Stimulated activated CD4-positive, alpha-beta T cell treated with anti-CD3 and anti-CD28 coated beads, TNF-alpha, amount 100 ng/mL, for 48 hours (primary cell): ENCODE results near the gene VIPR2.
"Not testable (repeated sequence)": the region's sequence is repeated elsewhere in the genome, so short reads cannot be mapped to it uniquely, and the experiment has no call there.

Experiments used
- DNase-seq, 3 donors: peaks; one replicate each; pipeline ENCODE4 v3.0.0-alpha.2; 2020; ENCODE audit warnings: low read depth in 3 of 3

VIPR2 gene

DNA sequence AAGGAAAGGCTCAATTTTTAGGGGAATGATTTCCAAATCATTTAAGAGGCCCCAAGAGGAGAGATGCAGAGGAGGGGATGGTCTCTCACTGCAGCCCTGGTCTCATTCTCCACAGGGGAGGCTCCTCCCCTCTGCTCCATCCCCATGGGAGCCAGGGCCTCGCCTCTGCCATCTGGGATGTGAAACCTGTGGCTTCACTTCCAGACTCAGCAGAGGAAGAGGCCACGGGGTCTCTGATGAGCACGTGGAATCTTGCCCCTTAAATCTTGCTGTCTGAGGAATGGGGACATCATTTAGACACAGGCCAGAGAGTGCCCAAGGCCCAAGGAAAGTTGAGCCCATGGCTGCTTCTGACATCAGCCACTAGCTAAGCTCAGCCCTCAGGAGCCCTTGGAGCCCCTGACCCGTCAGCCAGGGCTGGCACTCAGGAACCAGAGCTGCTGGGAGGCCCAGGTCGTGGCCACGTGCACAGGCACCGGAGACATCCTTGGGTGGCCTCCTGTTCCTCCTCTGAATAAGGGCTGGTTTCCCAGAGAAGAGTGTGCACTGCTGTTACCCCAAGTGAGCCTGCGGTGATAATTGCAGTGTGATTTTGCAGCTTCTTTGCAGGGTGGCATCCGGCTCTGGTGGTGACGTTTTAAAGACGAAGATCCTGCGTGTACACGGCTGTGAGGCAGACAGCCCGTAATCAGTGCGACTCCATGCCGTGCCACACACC is 50.5 kb downstream of the VIPR2 start:
- no peak for DNase-seq

DNA sequence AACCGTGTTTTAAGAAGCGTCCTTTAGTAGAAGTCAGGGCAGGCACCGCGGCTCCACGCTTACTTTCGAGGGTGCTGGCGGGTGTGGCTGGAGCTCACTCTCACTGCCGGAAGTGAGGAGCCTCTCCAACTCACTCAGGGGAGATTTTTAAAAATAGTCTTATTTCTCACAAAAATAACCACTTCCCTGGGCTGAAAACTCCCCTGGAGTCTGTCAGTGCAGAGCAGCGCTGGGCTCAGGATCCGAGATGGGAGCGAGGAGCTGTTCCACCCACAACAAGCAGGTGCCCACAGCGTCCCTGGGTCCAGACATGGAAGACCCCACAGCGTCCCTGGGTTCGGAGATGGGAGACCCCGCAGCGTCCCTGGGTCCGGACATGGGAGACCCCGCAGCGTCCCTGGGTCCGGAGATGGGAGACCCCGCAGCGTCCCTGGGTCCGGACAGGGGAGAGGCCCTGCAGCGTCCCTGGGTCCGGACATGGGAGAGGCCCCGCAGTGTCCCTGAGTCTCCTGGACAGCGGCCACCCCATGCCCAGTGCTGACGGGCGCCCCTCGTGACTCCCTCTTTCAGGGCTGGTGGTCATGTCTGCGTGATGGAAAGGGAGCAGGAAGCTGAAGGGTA is 51.2 kb downstream of the VIPR2 start:
- DNase-seq = no peak

DNA sequence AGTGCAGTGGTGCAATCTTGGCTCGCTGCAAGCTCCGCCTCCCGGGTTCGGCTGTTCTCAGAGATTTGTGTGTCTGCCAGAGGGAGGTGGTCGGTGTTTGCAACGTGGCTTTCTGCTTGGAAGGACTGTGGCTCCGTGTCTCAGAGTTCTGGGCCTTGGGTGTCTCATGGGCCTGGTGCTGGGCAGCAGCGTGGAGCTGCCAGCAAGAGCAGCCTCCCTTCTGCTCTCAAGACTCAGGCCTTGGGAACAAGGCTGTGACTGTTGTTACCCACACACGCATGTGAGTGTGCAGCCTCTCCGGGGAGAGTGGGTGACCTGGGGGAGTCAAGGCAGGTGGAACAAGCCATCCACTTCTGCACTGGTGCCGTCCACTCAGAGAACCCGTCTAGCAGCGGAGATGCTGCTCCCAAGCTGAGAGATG is 52.0 kb downstream of the VIPR2 start:
- no peak for DNase-seq

DNA sequence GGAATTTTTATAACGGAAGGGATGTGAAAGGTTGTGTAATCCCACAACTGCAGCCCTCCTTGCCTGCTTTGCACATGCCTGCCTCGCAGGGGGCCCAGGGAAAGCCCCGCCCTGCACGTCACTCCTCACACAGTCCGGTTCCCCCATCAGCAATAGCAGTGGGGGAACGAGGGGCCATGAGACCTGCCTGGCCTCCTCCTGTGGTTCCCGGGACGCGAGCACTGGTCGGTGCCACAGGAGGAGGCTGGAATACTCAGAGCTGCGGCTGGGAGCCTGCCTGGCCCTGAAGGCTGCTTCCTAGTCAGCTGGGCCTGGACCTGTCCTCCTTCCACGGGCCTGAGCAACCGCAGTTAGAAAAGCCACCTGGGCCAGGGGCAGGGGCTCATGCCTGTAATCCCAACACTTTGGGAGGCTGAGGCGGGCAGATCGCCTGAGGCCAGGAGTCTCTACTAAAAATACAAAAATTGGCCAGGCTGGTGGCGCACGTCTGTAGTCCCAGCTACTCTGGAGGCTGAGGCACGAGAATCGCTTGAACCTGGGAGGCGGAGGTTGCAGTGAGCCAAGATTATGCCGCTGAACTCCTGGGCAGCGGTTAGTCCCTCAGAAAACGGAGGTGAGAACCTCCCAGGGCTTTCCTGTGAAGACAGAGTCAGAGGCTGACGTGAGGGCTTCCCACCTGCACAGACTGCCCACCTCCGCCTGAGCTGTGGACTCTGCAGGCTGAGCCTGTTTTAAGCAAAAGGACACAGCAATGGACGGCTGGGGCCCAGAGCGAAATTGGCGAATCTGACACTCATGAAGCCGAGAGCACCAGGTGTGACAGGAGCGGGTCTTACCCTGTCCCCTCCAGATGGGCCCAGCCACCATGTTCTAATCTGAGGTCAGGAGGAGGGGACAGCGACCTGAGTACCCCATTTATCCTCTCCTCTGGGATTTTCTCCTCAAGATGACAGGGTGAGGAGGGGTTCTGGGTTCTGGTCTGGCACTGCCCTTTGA is 52.9 kb downstream of the VIPR2 start:
- no peak for DNase-seq

DNA sequence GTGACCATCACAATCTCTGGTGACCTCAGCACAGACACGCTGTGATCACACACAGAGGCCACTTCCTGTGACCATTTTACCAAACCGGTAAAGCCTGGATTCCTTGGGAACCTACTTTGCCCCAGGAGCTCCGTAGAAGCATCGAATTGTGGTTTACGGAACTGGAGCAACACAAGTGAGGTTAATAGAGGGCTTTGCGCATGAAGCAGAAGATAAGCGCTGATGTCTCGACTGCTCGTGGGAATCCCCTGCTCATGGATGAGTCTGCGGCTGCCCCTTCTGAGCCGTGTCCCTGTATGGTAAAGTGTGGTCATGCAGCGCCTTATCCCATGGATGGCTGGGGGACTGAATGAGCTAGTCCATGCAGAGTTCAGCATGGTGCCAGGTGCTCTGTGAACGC is 53.6 kb downstream of the VIPR2 start:
- DNase-seq = no peak

DNA sequence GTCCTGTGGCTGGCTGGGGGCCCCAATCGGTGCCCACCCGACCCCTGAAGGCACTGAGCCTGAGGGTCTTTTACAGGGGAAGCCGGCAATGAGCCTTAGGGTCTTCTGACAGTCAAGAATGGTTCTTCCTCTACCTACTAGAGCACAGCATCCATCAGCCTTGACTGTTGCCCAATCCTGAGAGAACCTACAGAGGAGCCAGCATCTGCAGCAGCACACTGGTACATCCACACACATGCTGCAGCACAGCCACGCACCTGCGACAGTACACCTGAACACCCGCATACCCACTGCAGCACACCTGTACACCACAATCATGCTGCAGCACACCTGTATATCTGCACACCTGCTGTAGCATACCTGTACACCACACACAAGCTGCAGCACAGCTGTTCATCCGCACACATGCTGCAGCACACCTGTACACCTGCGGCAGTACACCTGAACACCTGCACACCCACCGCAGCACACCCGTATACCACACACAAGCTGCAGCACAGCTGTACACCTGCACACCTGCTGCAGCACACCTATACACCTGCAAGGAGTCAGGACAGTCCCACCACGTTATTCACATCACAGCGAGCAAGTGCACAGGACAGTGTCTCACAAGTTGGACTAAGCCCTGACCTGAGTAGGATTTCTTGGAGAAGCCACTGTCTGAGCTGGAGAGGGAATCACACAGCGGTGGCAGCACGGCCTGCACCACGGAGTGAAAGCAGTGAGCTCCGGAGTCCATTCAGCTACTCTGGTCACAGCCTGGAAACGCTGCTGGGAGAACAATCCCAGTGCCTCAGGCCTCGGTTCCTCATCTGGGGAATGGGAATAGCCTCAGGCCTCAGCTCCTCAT is 56.4 kb downstream of the VIPR2 start:
- DNase-seq = no peak

DNA sequence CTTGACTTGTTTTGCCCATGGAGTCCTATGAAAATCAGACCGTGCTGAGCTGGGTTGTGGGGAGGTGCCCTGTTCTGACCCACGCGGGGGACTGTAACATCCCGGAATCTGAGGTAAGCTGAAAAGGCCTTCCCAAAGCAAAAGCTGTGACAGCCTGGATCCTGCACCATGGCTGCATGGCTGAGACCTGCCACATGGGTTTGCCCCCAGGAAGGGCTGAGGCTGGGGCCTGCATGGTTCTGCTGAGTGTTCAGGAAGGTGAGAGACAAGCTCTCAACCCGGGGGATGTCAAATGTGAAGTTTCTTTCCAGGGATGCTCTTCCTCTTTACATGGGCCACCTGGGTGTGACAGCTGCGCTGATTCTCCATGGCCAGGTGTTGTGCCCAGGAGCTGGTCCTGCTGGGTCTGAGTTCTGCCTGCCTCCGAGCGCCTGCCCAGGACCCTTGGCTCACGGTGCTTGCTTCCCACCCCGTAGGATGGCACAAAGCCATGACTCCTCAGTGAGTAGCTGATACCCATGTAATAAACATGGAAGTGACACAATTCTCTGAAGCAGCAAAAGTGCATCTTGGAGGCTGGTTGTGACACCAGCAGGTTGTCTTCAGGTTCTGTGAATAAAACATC is 58.3 kb downstream of the VIPR2 start:
- DNase-seq = no peak

DNA sequence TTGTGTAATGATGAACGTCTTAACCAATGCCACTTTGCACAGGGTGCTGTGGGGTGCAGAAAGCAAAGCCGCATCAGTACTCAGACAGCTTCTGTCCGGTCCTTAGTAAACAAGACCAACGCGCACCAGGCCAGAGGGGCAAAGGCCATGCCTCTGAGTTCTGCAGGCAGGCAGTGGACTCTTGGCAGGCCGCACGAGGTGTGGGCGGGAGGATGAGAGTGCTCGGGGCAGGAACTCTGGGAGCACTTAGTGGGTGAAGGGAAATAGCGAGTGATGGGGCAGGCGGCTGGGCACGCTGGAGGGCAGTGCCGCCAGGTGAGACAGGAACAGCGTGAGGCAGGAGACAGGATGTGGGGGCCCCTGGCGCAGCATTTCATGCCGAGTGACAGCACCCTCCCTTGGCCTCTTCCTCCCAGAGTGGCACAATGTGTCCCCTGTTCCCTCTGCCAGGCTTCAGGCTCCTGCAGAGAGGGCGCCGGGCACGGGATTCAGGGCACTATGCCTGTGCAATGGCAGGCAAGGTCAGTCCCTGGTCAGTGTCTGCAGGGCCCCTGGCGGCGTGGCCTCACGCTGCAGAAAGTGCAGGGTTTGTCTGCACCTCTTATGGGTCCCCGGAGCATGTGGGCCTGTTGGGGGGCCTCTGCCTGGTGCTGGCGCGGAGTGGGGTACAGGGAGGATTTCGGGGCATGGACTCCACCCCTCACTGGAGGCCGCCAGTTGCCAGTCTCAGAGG is 60.4 kb downstream of the VIPR2 start:
- no peak for DNase-seq

DNA sequence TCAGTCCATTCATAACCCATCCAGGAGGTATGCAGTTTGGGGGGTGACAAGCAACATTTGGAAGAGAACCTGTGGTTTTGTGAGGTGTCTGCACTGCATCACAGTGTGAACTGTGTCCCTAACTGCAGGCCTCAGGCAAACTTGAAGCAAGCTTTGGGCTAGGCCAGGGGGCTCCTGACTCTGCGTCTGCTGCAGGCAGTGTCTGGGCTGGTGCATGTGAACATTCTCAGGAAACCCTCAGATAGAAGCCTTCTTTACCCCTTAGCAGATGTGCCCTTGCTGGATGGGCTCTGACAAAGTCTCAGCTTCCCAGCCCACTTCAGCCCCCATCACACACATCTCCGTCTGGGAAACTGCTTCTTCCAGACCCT is 61.0 kb downstream of the VIPR2 start:
- no peak for DNase-seq

DNA sequence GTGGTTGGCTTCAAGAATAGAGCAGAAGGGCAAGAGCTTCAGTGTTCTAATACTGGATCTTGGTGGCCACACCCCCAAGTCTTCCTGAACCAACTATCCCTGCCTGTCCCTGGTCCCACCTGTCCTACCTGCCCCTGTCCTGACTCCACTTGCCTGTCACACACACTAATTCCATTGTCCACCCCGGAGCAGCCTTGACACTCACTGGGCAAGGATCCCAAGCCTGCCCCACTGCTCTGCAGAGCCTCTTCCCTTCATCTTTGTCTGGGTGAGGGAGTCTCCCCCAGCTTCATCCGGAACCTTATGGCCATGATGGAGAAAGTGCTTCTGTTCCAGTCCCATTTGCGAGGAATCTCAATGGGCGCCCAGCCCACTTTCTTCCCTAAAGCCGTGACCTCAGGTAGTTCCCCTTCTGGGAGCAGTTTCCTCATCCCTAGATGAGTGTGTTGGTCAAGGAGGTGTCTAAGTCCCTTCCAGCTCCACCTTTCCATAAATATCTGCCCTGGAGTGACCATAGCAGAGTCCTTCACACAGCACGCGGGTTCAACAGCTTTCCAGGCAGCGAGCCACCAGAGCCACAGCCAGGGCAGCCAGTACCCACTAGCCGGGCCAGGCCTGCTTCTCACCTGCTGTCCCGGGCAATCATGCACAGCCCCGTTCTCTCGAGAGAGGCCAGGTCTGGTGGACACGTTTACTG is 61.5 kb downstream of the VIPR2 start:
- DNase-seq = no peak

DNA sequence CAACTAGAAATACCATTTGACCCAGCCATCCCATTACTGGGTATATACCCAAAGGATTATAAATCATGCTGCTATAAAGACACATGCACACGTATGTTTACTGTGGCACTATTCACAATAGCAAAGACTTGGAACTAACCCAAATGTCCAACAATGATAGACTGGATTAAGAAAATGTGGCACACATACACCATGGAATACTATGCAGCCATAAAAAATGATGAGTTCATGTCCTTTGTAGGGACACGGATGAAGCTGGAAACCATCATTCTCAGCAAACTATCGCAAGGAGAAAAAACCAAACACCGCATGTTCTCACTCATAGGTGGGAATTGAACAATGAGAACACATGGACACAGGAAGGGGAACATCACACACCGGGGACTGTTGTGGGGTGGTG is 62.6 kb downstream of the VIPR2 start:
- DNase-seq = not testable (repeated sequence)

DNA sequence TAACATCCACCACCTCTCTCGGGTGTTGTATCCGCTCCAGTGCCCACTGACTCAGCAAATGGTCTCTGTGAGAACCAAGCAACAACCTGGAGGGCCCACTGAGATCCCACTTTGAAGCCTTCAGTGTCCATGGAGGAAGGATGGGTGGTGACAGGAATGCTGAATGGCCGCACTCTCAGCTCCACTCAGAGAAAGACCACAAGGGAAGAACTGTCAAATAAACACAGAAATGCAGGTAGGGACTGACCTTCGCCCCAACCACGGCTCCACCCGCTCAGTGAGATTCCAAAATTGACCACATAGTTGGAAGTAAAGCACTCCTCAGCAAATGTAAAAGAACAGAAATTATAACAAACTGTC is 65.8 kb downstream of the VIPR2 start:
- DNase-seq = no peak

DNA sequence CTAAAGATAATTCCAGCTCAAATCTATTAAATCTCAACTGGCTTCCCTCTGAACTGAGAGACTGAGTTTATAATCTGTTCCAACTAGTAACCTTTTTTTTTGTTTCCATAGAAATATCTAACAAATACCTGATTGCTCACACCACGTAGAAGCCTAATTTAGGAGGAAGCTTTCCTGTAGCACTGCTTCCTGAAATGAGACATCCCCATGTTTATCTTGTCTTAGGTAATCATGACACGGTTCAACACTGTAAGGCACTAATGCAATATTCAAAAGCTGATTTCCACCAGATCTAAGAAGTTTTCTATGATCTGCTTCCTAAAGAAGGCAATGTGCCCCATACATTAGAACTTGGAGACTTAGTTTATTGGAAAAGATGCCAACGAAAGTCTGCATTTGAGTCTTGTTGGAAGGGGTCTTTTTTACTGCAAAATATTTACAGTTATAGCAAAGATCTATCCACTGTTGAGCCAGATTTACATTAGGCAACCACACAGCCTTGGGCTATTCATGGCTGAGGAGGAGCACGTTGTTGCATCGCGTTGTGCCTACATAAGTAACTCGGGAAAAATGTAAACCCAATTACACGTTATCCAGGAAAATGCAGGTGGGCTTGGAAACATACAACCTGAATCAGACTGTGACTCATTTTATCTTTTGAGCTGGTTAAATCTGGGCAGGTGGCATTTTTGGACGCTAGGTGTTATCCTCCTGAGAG is 66.3 kb downstream of the VIPR2 start:
- DNase-seq = no peak

DNA sequence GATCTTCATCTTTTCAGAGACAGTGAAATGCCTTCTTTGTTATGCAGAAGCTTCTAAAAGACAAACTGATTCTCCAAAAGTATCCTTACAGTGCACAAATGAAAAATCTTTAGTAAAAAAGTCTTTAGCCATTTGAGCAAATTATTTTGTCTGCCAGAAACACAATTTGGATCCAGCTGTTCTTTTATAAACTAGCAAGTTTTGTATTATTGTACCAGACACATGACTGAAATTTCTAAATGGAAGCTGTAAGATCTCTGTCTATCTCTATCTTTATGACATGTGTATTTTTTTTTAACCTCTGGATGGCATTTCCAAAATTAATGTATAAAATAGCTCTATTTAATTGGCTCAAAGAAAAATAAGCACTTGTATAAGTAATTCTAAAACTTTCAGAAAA is 68.3 kb downstream of the VIPR2 start:
- no peak for DNase-seq

DNA sequence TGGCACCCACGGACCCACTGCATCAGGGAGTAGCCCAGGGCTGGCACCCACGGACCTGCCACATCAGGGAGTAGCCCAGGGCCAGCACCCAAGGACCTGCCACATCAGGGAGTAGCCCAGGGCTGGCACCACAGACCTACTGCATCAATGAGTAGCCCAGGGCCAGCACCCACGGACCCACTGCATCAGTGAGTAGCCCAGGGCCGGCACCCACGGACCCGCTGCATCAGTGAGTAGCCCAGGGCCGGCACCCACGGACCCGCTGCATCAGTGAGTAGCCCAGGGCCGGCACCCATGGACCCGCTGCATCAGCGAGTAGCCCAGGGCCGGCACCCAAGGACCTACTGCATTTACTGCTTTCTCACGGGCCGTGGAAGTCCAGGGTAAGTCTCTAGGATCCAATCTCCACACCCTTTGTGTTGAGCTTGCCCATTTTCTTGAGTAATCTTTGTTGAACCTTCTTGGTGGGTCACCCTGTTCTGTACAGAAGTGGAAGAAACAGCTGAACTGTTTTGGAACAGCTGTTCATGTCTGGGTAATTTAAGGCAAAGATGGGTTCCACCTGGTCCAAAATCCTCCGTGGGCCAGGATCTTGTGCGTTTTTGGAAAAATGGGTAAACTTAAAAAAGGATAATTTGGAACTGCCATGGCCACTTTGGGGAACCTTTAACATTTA is 69.0 kb downstream of the VIPR2 start:
- no peak for DNase-seq

DNA sequence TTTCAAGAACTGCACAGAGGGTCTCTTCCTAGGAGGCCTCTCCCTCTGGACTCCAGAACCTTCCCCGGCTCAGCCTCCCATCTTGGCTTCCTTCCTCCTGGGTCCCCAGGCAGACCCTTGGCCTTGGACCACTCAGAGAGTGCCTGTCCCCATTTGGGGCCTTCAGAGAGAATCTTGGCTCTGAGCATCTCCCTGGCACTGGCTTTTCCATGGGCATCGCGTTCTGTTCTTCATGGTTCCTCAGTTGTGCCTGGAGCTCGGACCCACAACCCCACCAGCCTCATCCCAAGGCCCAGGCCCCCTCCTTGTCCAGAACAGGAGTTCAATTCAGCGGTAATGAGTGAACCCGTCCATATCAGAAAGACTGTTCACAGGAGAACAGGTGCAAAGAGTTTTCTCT is 73.4 kb downstream of the VIPR2 start:
- no peak for DNase-seq

DNA sequence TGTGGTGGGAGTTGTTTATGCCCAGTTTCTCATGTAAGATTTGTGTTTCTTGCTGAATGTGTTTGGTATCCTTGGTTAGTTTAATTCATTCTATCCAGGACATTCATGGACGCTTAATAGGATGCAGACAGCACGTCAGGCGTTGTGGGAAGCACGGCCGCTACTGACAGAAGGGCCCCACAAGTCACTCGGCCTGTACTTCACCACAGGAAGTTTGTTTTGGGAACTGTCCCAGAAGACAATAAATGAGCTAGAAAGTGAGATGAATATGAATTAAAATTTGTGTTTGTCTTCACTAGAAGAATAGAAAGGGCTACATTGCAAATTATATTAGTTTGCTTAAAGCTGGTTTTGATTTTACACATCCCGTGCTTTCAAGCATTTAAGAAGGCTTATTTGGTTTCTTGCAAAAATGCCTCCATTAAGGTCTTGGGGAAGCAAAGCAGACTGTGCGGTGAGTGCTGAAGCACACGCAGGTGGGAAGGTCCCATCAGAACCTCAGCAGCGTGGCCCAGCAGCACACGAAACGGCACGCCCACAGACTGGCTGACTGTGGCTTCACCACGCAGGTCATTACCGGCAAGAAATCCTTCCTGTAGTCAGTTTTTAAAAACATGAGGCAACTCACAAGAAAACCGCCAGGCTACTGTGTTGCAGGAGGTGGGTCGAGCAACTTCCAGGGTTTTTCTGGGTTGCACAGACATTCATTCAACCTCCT is 74.1 kb downstream of the VIPR2 start:
- no peak for DNase-seq

DNA sequence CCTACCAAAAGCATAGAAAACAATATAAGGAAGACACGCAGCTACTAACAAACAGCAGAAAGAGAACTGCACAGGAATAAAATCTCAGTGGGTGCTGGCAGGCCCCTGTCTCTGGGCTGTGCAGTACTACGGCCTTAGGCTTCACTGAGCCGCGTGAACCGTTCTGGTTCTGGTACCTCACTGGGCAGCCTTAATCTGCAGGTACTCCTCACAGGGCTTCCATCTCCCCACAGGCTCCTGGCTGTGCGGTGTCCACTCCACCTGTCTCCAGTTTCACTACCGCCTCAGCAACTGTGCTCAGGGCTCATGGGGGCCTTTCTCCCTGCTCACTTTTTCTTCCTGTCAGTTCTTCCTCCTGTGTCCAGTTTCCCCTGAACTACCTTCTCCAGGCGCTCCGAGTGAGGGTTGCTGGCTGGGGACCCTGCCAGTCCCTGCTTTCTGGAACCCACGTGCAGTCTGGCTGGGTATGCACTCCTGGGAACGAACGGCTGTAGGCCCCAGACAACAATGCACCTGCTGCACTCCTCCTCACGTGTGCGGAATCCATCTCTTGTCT is 75.7 kb downstream of the VIPR2 start:
- DNase-seq = no peak
